KG1 (cell line): ENCODE measurements around the gene WASHC4.
"Not testable (repeated sequence)": the region's sequence is repeated elsewhere in the genome, so short reads cannot be mapped to it uniquely, and the experiment has no call there.

ENCODE experiments used
- DNase-seq: peaks from one replicate; lab custom pipeline; 2025; lab: John Stamatoyannopoulos, UW

Gene WASHC4

GRCh38 chr12:105090361-105090760 is 17.2 kb upstream of the WASHC4 start:
- no peak for DNase-seq

- no peak for DNase-seq
Observed at GRCh38 chr12:105091476-105092206, 15.9 kb upstream of the WASHC4 start.

- no peak for DNase-seq
Observed at GRCh38 chr12:105092336-105092735, 15.2 kb upstream of the WASHC4 start.

GRCh38 chr12:105095338-105095737 is 12.2 kb upstream of the WASHC4 start:
- DNase-seq, result not testable (repeated sequence)

- DNase-seq, result peak; percentile 9
Observed at GRCh38 chr12:105099356-105099755, 8.2 kb upstream of the WASHC4 start.

- no peak for DNase-seq
Observed at GRCh38 chr12:105100207-105100985, 7.1 kb upstream of the WASHC4 start.

- DNase-seq, result no peak
Observed at GRCh38 chr12:105100998-105101397, 6.5 kb upstream of the WASHC4 start.

GRCh38 chr12:105102673-105103072 is 4.9 kb upstream of the WASHC4 start:
- no peak for DNase-seq

- DNase-seq, result no peak
Observed at GRCh38 chr12:105104762-105105161, 2.8 kb upstream of the WASHC4 start.

- no peak for DNase-seq
Observed at GRCh38 chr12:105106621-105107020, 910 bp upstream of the WASHC4 start.

- DNase-seq, result no peak
Observed at GRCh38 chr12:105107171-105107493, 399 bp upstream of the WASHC4 start.

- DNase-seq, result no peak
Observed at GRCh38 chr12:105109465-105110212, 2.1 kb downstream of the WASHC4 start.

- DNase-seq, result no peak
Observed at GRCh38 chr12:105110851-105111250, 3.3 kb downstream of the WASHC4 start.

GRCh38 chr12:105113094-105113493 is 5.6 kb downstream of the WASHC4 start:
- DNase-seq, result no peak

GRCh38 chr12:105116969-105117368 is 9.4 kb downstream of the WASHC4 start:
- DNase-seq, result no peak

GRCh38 chr12:105120551-105120950 is 13.0 kb downstream of the WASHC4 start:
- DNase-seq, result no peak

- DNase-seq, result no peak
Observed at GRCh38 chr12:105138248-105138647, 30.7 kb downstream of the WASHC4 start.

GRCh38 chr12:105141320-105141922 is 33.9 kb downstream of the WASHC4 start:
- DNase-seq, result no peak

- no peak for DNase-seq
Observed at GRCh38 chr12:105142259-105142658, 34.7 kb downstream of the WASHC4 start.

GRCh38 chr12:105156260-105156659 is 48.7 kb downstream of the WASHC4 start:
- no peak for DNase-seq

- no peak for DNase-seq
Observed at GRCh38 chr12:105157606-105158005, 50.1 kb downstream of the WASHC4 start.

- no peak for DNase-seq
Observed at GRCh38 chr12:105158876-105159275, 51.3 kb downstream of the WASHC4 start.
